CD8-positive, alpha-beta memory T cell (primary cell): ENCODE results near the gene MRPL45. TPM values are rescaled to one million over a fixed set of nuclear protein-coding genes. Genes with fewer than 3 reads are reported as not detected.

Experiments
- CTCF ChIA-PET: fragments of 350-600 bp; sonication (Branson Sonifier 250); formaldehyde crosslinking; loops from one replicate; lab custom pipeline; 2021; ENCODE audit warnings: antibody characterized with exemption; lab: Charles Lee
- POLR2A ChIA-PET: fragments of 350-600 bp; sonication (Branson Sonifier 250); formaldehyde crosslinking; loops from one replicate; lab custom pipeline; 2021; ENCODE audit warnings: antibody characterized with exemption; lab: Charles Lee
- DNase-seq, 5 donors: peaks; one replicate each; pipeline versions ENCODE4 v3.0.0 to v3.0.0-alpha.2; 2020 to 2022; ENCODE audit warnings: mixed read lengths in 1 of 5
- H3K27ac ChIP-seq: one replicate; pipeline ENCODE4 v1.7.0; 2013; ENCODE audit warnings: low read depth, mild to moderate bottlenecking, low read length, moderate library complexity
- H3K27me3 ChIP-seq: 2 replicates; pipeline ENCODE4 v1.7.0; 2013; ENCODE audit warnings: low read length, mild to moderate bottlenecking; ENCODE audit not compliant: insufficient read depth, poor library complexity, severe bottlenecking
- H3K36me3 ChIP-seq: 2 replicates; pipeline ENCODE4 v1.7.0; 2013; ENCODE audit warnings: mild to moderate bottlenecking, low read length, moderate library complexity; ENCODE audit not compliant: insufficient read depth
- H3K4me1 ChIP-seq: 2 replicates; pipeline ENCODE4 v1.7.0; 2013; ENCODE audit warnings: mild to moderate bottlenecking, low read length, moderate library complexity; ENCODE audit not compliant: insufficient read depth
- H3K4me3 ChIP-seq: 2 replicates; pipeline ENCODE4 v1.7.0; 2013; ENCODE audit warnings: mild to moderate bottlenecking, low read length
- H3K9me3 ChIP-seq: 2 replicates; pipeline ENCODE4 v1.7.0; 2013; ENCODE audit warnings: mild to moderate bottlenecking, low read length
- H3K27ac Mint-ChIP-seq, 8 donors: one replicate each; pipeline ENCODE4 v1.8.0; 2020 to 2021; ENCODE audit warnings: mixed read lengths in 8 of 8, mild to moderate bottlenecking in 6 of 8, inconsistent platforms in 3 of 8, moderate library complexity in 3 of 8
- H3K27me3 Mint-ChIP-seq, 2 donors: one replicate each; pipeline ENCODE4 v1.8.0; 2020 to 2021; ENCODE audit warnings: mixed read lengths in 2 of 2, mild to moderate bottlenecking in 1 of 2, moderate library complexity in 1 of 2
- H3K36me3 Mint-ChIP-seq, 3 donors: one replicate each; pipeline ENCODE4 v1.8.0; 2020 to 2021; ENCODE audit warnings: mixed read lengths in 3 of 3, inconsistent platforms in 1 of 3, mild to moderate bottlenecking in 1 of 3
- H3K4me1 Mint-ChIP-seq, 3 donors: one replicate each; pipeline ENCODE4 v1.8.0; 2020 to 2021; ENCODE audit warnings: mixed read lengths in 3 of 3, inconsistent platforms in 1 of 3, mild to moderate bottlenecking in 1 of 3
- H3K4me3 Mint-ChIP-seq, 7 donors: one replicate each; pipeline ENCODE4 v1.8.0; 2020 to 2021; ENCODE audit warnings: mixed read lengths in 7 of 7, mild to moderate bottlenecking in 6 of 7, moderate library complexity in 4 of 7, inconsistent platforms in 2 of 7
- H3K9me3 Mint-ChIP-seq, 5 donors: one replicate each; pipeline ENCODE4 v1.8.0; 2020 to 2022; ENCODE audit warnings: mixed read lengths in 5 of 5, mild to moderate bottlenecking in 3 of 5, moderate library complexity in 2 of 5, inconsistent platforms in 1 of 5
- polyA plus RNA-seq: library from polyadenylated mRNA; unstranded; fragments of 300-500 nt; fragmentation: Illumina TruSeq; gene quantifications from one replicate; pipeline ENCODE4 v1.2.3, GENCODE V29; 2021
- total RNA-seq, 2 experiments: library from RNA; stranded (reverse); gene quantifications; one replicate each; pipeline ENCODE4 v1.2.3, GENCODE V29; 2021

Gene MRPL45
- total and polyA plus RNA-seq, 3 experiments from 2014 or later: 25.7 to 74.5 (median 70.0) TPM

DNA sequence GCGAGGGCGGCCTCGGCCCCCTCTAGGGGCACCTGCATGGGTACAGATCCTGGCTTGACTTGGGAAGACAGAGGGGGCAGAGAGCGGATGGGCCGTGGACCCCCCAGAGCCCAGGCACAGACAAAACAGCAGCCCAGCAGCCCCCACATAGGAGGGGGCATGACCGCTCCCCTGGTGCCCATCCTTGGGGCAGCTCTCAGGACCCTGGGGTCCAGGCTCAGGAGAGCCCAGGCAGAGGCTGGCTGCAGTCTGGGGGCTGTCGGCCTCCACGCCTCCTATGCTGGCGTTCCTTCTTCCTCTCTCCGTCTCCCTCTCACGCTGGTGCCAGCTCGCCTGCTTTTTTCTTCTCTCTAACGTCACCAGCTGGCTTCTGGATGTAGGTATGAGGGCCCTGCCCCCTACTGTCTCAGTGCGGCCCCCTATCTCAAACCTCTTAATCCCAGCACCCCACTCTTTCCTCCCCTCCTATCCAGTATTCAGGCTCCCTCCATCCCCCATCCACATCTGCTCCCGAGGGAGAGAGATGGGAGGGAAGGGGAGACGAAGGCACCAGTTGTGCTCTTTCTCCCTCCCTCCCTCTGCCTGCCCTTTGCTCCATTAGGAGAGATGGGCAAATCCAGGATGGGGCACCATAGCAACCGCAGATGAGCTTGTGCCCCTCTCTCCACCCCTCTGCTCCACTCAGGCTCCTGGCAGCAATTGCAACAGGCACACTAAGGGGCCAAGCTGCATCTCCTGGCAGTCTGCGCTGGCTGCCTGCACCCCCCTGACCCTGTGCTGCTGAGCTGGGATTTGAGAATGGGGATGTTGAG, 46.8 kb downstream of the MRPL45 start, which contains the start of gene GPR179:
Gene GPR179, minus strand, starts transcription at position 349 of the 812 bp plus-strand sequence. Its CDS starts 167 bp downstream, at position 182.
- H3K36me3 Mint-ChIP-seq: no peaks in the 10 kb centered on the region
- Histone ChIP-seq H3K4me3 (no peak within 1 kb of the TSS), H3K36me3 (no peaks in the 10 kb centered on the region), H3K4me1 (no peaks in the 10 kb centered on the region), H3K27me3 (no peaks in the 10 kb centered on the region), H3K9me3 (no peaks in the 10 kb centered on the region), H3K27ac (no peak within 1 kb of the TSS)
- H3K4me1 Mint-ChIP-seq: peaks cover 0 to under 1% (median under 1%) of the 10 kb centered on the region in 3 donors
- H3K4me3 Mint-ChIP-seq: no peak within 1 kb of the TSS
- CTCF ChIA-PET: no interaction called here
- H3K27me3 Mint-ChIP-seq: peaks cover 8 to 11% of the 10 kb centered on the region in 2 donors
- no peak for DNase-seq
- POLR2A ChIA-PET: no interaction called here
- H3K9me3 Mint-ChIP-seq: no peaks in the 10 kb centered on the region
- H3K27ac Mint-ChIP-seq: peak within 1 kb of the TSS in 2 of 8 donors; percentile 39 to 76

DNA sequence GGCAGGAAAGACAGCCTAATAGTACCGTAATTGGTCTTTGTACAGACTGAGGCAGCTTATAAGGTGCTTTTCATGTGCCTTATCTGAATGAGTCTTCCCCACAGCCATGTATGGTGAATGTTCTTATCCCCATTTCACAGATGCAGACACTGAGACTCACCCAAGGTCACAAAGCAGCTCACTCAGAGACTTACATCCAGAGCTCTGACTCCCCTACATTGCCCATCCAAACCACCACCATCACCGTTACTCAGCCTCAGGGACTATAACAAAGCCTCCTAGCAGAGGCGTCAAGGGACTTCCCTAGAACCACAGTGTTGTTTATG, 47.4 kb downstream of the MRPL45 start:
- Histone ChIP-seq H3K4me1 (no peaks in the 10 kb centered on the region), H3K9me3 (no peaks in the 10 kb centered on the region), H3K27ac (no peak overlapping the region), H3K36me3 (no peaks in the 10 kb centered on the region), H3K4me3 (no peak overlapping the region), H3K27me3 (no peaks in the 10 kb centered on the region)
- DNase-seq: no peak
- Mint-ChIP-seq H3K4me3 (no peak overlapping the region), H3K27ac (peak overlapping the region in 1 of 8 donors; percentile 39), H3K36me3 (no peaks in the 10 kb centered on the region), H3K27me3 (peaks cover 8 to 11% of the 10 kb centered on the region in 2 donors), H3K9me3 (no peaks in the 10 kb centered on the region), H3K4me1 (peaks cover 4 to 5% (median 4%) of the 10 kb centered on the region in 3 donors)
- CTCF ChIA-PET: no interaction called here
- POLR2A ChIA-PET: no interaction called here

DNA sequence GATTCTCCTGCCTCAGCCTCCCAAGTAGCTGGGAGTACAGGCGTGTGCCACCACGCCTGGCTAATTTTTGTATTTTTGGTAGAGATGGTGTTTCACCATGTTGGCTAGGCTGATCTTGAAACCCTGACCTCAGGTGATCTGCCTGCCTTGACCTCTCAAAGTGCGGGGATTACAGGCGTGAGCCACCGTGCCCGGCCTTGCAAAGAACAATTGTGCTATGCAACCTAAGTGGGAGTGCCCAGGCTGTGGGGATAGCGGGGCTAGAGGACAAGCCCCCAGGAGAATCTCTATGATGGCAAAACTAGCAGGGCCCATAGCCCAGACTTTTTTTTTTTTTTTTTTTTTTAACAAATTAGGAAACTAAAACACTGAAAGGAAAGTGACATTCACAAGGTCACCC, 48.8 kb downstream of the MRPL45 start:
- Mint-ChIP-seq H3K36me3 (no peaks in the 10 kb centered on the region), H3K27me3 (peaks cover 8 to 11% of the 10 kb centered on the region in 2 donors), H3K27ac (no peak overlapping the region), H3K9me3 (no peaks in the 10 kb centered on the region), H3K4me3 (no peak overlapping the region), H3K4me1 (peaks cover 4 to 10% (median 5%) of the 10 kb centered on the region in 3 donors)
- no peaks in the 10 kb centered on the region for H3K27me3 ChIP-seq
- H3K9me3 ChIP-seq: no peaks in the 10 kb centered on the region
- H3K27ac ChIP-seq: no peak overlapping the region
- DNase-seq: no peak
- no peak overlapping the region for H3K4me3 ChIP-seq
- H3K36me3 ChIP-seq: no peaks in the 10 kb centered on the region
- no peaks in the 10 kb centered on the region for H3K4me1 ChIP-seq
- ChIA-PET POLR2A (no interaction called here), CTCF (interaction anchor here (0.7 to 1.9 kb wide), 3 partner anchors 10 to 85 kb away, joined by 3 to 7 read pairs (median 4); no protein-coding TSS in a partner anchor)

DNA sequence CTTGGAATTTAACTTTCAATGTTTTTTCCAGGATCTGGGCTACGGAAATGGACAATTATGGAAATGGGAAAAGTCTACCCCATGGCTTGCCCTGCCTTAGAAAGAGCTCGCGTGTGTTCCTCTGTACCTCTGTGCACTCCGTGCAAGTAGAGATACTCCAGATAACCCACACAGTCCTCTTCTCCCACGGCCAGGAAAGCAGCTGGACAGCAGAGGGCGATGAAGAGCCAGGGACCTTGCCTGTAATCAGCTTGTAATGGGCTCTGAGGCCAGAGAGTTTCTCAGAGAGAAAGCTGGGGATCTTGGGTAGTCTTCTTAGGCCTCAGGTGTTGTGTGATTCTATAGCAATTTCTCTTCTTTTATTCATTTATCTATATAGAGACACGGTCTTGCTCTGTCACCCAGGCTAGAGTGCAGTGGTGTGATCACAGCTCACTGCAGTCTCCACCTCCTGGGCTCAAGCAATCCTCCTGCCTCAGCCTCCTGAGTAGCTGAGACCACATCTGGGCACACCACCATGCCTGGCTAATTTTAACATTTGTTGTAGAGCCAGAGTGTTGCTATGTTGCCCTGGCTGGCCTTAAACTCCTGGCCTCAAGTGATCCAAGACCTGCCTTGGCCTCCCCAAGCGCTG, 52.2 kb downstream of the MRPL45 start:
- Histone ChIP-seq H3K9me3 (no peaks in the 10 kb centered on the region), H3K36me3 (no peaks in the 10 kb centered on the region), H3K4me1 (peaks cover 19% of the 10 kb centered on the region), H3K4me3 (no peak overlapping the region), H3K27me3 (no peaks in the 10 kb centered on the region), H3K27ac (no peak overlapping the region)
- DNase-seq: peak; percentile 69 to 88 (median 71)
- POLR2A ChIA-PET: interaction anchor here (0.7 kb wide), 1 partner anchor 65 kb away, joined by 10 read pairs; no protein-coding TSS in a partner anchor
- H3K9me3 Mint-ChIP-seq: no peaks in the 10 kb centered on the region
- CTCF ChIA-PET: interaction anchor here (0.6 to 9.3 kb wide), 21 partner anchors 10 to 553 kb away, joined by 3 to 145 read pairs (median 5); partner anchors contain the start of gene ARHGAP23
- peak overlapping the region in 4 of 8 donors; percentile 18 to 64 (median 30) for H3K27ac Mint-ChIP-seq
- H3K27me3 Mint-ChIP-seq: peaks cover 3 to 5% of the 10 kb centered on the region in 2 donors
- peak overlapping the region in 1 of 7 donors; percentile 37 for H3K4me3 Mint-ChIP-seq
- H3K4me1 Mint-ChIP-seq: peaks cover 21 to 33% (median 25%) of the 10 kb centered on the region in 3 donors
- H3K36me3 Mint-ChIP-seq: peaks cover 0 to 3% (median 2%) of the 10 kb centered on the region in 3 donors

DNA sequence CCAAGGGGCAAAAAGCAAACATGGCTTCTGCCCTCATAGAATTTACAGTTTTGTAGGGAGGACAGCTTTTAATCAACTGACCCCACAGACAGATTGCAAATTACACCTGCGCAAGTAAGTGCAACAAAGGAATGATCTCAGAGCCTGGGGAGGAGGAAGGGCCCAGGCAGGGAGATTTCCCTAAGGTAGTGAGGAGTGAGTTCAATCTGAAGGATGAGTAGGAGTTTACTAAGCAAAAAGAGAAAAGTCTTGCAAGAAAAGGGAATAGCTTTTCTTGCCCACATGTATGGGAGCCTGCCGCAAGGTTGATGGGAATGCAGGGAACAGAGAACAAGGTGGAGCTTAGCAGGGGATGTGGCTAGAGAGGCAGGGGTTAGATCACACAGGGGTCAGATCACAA, 53.1 kb downstream of the MRPL45 start:
- H3K4me3 ChIP-seq: no peak overlapping the region
- no peak overlapping the region for H3K27ac ChIP-seq
- DNase-seq: no peak
- Mint-ChIP-seq H3K9me3 (no peaks in the 10 kb centered on the region), H3K36me3 (peaks cover 0 to 3% (median 2%) of the 10 kb centered on the region in 3 donors), H3K27me3 (no peaks in the 10 kb centered on the region), H3K4me3 (peak overlapping the region in 6 of 7 donors; percentile 19 to 98 (median 44)), H3K4me1 (peaks cover 28 to 41% (median 33%) of the 10 kb centered on the region in 3 donors), H3K27ac (peak overlapping the region in 5 of 8 donors; percentile 3 to 99 (median 66))
- H3K36me3 ChIP-seq: no peaks in the 10 kb centered on the region
- H3K4me1 ChIP-seq: peaks cover 26% of the 10 kb centered on the region
- no peaks in the 10 kb centered on the region for H3K9me3 ChIP-seq
- H3K27me3 ChIP-seq: no peaks in the 10 kb centered on the region
- ChIA-PET POLR2A (interaction anchor here (0.5 kb wide), 1 partner anchor 552 kb away, joined by 3 read pairs; no protein-coding TSS in a partner anchor), CTCF (interaction anchor here (1.0 to 9.3 kb wide), 10 partner anchors 11 to 79 kb away, joined by 3 to 145 read pairs (median 6); partner anchors contain the start of gene ARHGAP23)

DNA sequence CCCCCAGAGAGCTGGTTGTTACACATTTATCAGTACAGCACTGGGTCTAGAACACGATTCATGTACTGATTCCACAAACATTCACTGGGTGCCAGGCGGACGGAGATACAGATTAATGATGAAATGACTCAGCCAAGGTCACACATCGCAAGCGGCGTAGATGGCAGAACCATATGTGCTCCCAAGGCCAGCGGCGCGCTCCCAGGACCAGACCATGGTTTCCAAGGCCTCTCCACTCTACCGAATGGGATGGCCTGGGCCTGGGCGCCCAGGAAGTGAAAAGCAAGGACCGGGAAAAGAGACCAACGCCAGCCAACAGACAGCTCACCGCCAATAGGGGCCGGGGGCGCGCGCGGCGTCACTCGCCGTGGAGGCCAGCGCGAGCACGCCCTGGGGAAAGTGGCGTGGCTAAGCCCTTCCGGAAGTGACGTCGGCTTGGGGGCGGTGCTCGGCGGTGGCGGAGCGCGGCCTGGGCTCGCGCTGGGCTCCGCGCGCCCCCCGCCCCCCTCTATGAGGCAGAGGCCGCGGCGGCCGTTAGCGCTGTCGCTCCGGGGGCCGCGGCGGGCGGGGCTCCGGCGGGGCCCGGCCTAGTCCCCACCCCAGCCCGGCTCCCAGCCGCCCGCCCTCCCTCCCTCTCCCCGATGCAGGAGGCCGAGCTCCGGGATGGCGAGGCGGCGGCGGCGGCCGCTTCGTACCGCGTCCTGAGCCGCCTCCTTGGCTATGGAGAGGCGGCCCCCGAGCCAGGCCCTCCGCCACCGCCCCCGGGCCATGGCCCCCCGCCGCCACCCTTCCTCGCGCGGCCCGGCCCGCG, 54.6 kb downstream of the MRPL45 start, which contains the start of gene SOCS7:
Gene SOCS7, plus strand, starts transcription at position 433 of the 811 bp plus-strand sequence. Its CDS starts 209 bp downstream, at position 642.
- no peaks in the 10 kb centered on the region for H3K9me3 ChIP-seq
- H3K4me1 ChIP-seq: peaks cover 26% of the 10 kb centered on the region
- peaks cover 0 to 3% (median 2%) of the 10 kb centered on the region in 3 donors for H3K36me3 Mint-ChIP-seq
- H3K4me3 Mint-ChIP-seq: peak within 1 kb of the TSS; percentile 89 to 100 (median 95)
- H3K4me3 ChIP-seq: peak within 1 kb of the TSS; percentile 96
- peak within 1 kb of the TSS; percentile 64 to 100 (median 98) for H3K27ac Mint-ChIP-seq
- peak within 1 kb of the TSS; percentile 81 for H3K27ac ChIP-seq
- H3K9me3 Mint-ChIP-seq: no peaks in the 10 kb centered on the region
- no peaks in the 10 kb centered on the region for H3K36me3 ChIP-seq
- CTCF ChIA-PET: interaction anchor here (1.6 to 9.3 kb wide), 2 partner anchors 9 to 61 kb away, joined by 3 to 145 read pairs; no protein-coding TSS in a partner anchor
- H3K27me3 ChIP-seq: no peaks in the 10 kb centered on the region
- peak; percentile 89 to 94 (median 91) for DNase-seq
- POLR2A ChIA-PET: no interaction called here
- peaks cover 34 to 51% (median 43%) of the 10 kb centered on the region in 3 donors for H3K4me1 Mint-ChIP-seq
- H3K27me3 Mint-ChIP-seq: no peaks in the 10 kb centered on the region
